ENCODE results near the gene NCOA7. TPM values are rescaled to one million over a fixed set of nuclear protein-coding genes. Genes with fewer than 3 reads are reported as not detected.

Gene NCOA7
- total RNA-seq, 1 experiment from 2014 or later: 67.9 TPM

- Histone ChIP-seq H3K27me3 (replicated peaks; ENCODE audit: control insufficient read depth, insufficient read depth, low read length) (no peaks in the 10 kb centered on the region), H3K9me3 (no peaks in the 10 kb centered on the region), H3K4me3 (ENCODE audit: low read depth, low read length) (no peak overlapping the region), H3K36me3 (ENCODE audit: control insufficient read depth, insufficient read depth, low read length) (no peaks in the 10 kb centered on the region), H3K4me1 (peaks cover 89% of the 10 kb centered on the region)
- peak overlapping the region; percentile 15 for H3K4me3 Mint-ChIP-seq (ENCODE audit: unreplicated experiment)
- TF ChIP-seq, protein P1, sequence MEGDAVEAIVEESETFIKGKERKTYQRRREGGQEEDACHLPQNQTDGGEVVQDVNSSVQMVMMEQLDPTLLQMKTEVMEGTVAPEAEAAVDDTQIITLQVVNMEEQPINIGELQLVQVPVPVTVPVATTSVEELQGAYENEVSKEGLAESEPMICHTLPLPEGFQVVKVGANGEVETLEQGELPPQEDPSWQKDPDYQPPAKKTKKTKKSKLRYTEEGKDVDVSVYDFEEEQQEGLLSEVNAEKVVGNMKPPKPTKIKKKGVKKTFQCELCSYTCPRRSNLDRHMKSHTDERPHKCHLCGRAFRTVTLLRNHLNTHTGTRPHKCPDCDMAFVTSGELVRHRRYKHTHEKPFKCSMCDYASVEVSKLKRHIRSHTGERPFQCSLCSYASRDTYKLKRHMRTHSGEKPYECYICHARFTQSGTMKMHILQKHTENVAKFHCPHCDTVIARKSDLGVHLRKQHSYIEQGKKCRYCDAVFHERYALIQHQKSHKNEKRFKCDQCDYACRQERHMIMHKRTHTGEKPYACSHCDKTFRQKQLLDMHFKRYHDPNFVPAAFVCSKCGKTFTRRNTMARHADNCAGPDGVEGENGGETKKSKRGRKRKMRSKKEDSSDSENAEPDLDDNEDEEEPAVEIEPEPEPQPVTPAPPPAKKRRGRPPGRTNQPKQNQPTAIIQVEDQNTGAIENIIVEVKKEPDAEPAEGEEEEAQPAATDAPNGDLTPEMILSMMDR (IDR thresholded peaks at IDR 0.05; ENCODE audit: insufficient read depth in 1 of 2, low read depth in 1 of 2, low read length in 1 of 2, severe bottlenecking in 1 of 2, unreplicated experiment in 1 of 2): no peak
- H3K9me3 Mint-ChIP-seq (ENCODE audit: unreplicated experiment): no peaks in the 10 kb centered on the region
- peaks cover 9% of the 10 kb centered on the region for H3K36me3 Mint-ChIP-seq (ENCODE audit: insufficient read depth, unreplicated experiment)
- no peaks in the 10 kb centered on the region for H3K27me3 Mint-ChIP-seq (ENCODE audit: insufficient read depth, unreplicated experiment)
- DNase-seq: no peak
- H3K4me1 Mint-ChIP-seq (ENCODE audit: low read depth, unreplicated experiment): peaks cover 46% of the 10 kb centered on the region
- POLR2A ChIA-PET: no interaction called here
- CTCF ChIA-PET: no interaction called here
- BruUV-seq (replicated peaks): no TSS peak
- intact Hi-C loops (cut with micrococcal nuclease; ENCODE audit: unreplicated experiment): no loop called here
- no peak overlapping the region for H3K27ac Mint-ChIP-seq (ENCODE audit: unreplicated experiment)
These were observed 24.5 kb downstream of the NCOA7 start for GRCh38 chr6:125815080-125815910.

DNA sequence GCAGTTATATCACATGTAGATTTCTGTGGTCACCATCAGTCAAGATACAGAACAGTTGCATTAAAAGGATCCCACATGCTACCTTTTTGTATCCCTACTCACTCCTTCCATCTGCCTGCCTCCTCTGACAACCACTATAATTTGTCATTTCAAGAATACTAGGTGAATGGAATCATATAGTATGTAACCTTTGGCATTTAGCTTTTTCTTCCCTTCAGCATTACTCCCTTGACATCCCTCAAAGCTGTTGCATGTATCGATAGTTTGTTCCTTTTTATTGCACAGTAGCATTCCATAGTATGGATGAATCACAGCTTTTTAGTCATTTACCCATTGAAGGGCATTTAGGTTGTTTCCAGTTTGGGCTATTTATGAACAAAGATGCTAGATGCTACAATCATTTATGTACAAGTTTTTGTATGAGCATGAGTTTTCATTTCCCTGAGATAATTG, 26.1 kb downstream of the NCOA7 start:
- H3K27me3 Mint-ChIP-seq (ENCODE audit: insufficient read depth, unreplicated experiment): no peaks in the 10 kb centered on the region
- DNase-seq: no peak
- peaks cover 87% of the 10 kb centered on the region for H3K4me1 ChIP-seq
- no peak overlapping the region for H3K4me3 Mint-ChIP-seq (ENCODE audit: unreplicated experiment)
- TF ChIP-seq, protein P1 (IDR thresholded peaks at IDR 0.05; ENCODE audit: insufficient read depth in 1 of 2, low read depth in 1 of 2, low read length in 1 of 2, severe bottlenecking in 1 of 2, unreplicated experiment in 1 of 2): no peak
- POLR2A ChIA-PET: no interaction called here
- no peaks in the 10 kb centered on the region for H3K9me3 Mint-ChIP-seq (ENCODE audit: unreplicated experiment)
- H3K36me3 ChIP-seq (ENCODE audit: control insufficient read depth, insufficient read depth, low read length): no peaks in the 10 kb centered on the region
- CTCF ChIA-PET: no interaction called here
- no peaks in the 10 kb centered on the region for H3K27me3 ChIP-seq (replicated peaks; ENCODE audit: control insufficient read depth, insufficient read depth, low read length)
- intact Hi-C loops (cut with micrococcal nuclease; ENCODE audit: unreplicated experiment): no loop called here
- no peaks in the 10 kb centered on the region for H3K9me3 ChIP-seq
- peaks cover 44% of the 10 kb centered on the region for H3K4me1 Mint-ChIP-seq (ENCODE audit: low read depth, unreplicated experiment)
- H3K36me3 Mint-ChIP-seq (ENCODE audit: insufficient read depth, unreplicated experiment): peaks cover 9% of the 10 kb centered on the region
- H3K27ac Mint-ChIP-seq (ENCODE audit: unreplicated experiment): no peak overlapping the region
- no TSS peak for BruUV-seq (replicated peaks)
- no peak overlapping the region for H3K4me3 ChIP-seq (ENCODE audit: low read depth, low read length)

DNA sequence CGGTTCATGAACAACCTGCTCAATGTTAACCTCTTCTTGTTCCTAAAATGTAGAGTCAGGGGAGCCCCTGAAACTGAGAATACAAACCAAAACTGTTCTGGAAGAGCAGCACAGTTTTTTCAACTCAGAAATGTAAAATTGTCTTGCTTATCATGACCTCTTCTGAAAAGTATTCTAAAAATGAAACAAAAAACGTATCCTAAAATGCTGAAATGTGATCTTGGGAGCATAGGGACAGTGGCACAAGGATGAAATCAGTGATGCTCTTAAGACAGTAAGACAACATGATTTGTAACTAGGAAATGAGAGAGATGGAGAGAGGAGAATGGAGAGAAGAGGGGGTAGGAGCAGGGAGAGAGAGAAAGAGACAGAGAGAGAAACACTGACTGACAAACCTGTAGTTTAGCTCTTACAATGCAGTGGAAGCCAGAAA, 27.5 kb downstream of the NCOA7 start:
- DNase-seq: no peak
- Mint-ChIP-seq H3K27ac (ENCODE audit: unreplicated experiment) (peak overlapping the region; percentile 78), H3K9me3 (ENCODE audit: unreplicated experiment) (no peaks in the 10 kb centered on the region), H3K4me3 (ENCODE audit: unreplicated experiment) (peak overlapping the region; percentile 63), H3K36me3 (ENCODE audit: insufficient read depth, unreplicated experiment) (peaks cover under 1% of the 10 kb centered on the region), H3K27me3 (ENCODE audit: insufficient read depth, unreplicated experiment) (no peaks in the 10 kb centered on the region), H3K4me1 (ENCODE audit: low read depth, unreplicated experiment) (peaks cover 33% of the 10 kb centered on the region)
- no peaks in the 10 kb centered on the region for H3K27me3 ChIP-seq (replicated peaks; ENCODE audit: control insufficient read depth, insufficient read depth, low read length)
- peak overlapping the region; percentile 2 for H3K4me3 ChIP-seq (ENCODE audit: low read depth, low read length)
- no peaks in the 10 kb centered on the region for H3K9me3 ChIP-seq
- intact Hi-C loops (cut with micrococcal nuclease; ENCODE audit: unreplicated experiment): loop anchor here (1.0 kb wide), 1 partner anchor 27 kb away; no protein-coding TSS in a partner anchor
- TF ChIP-seq, protein P1 (IDR thresholded peaks at IDR 0.05; ENCODE audit: insufficient read depth in 1 of 2, low read depth in 1 of 2, low read length in 1 of 2, severe bottlenecking in 1 of 2, unreplicated experiment in 1 of 2): no peak
- no peaks in the 10 kb centered on the region for H3K36me3 ChIP-seq (ENCODE audit: control insufficient read depth, insufficient read depth, low read length)
- ChIA-PET CTCF (interaction anchor here (0.6 kb wide), 1 partner anchor 19 kb away, joined by 8 read pairs; no protein-coding TSS in a partner anchor), POLR2A (interaction anchor here (0.6 to 1.0 kb wide), 2 partner anchors 32 to 37 kb away, joined by 4 read pairs; no protein-coding TSS in a partner anchor)
- BruUV-seq (replicated peaks): TSS peak; percentile 77
- H3K4me1 ChIP-seq: peaks cover 74% of the 10 kb centered on the region

Data from Caco-2 (cell line).